ENCODE results near the gene CERK.

Gene CERK

GRCh38 chr22:46764140-46764680 is 26.2 kb upstream of the CERK start:
- no peak for DNase-seq

GRCh38 chr22:46763051-46763705 is 25.1 kb upstream of the CERK start:
- no peak for DNase-seq

- peak; percentile 94 for DNase-seq
Observed at GRCh38 chr22:46762238-46763050, 24.4 kb upstream of the CERK start, which contains the start of gene TBC1D22A. Gene TBC1D22A (plus strand): TSS chr22:46762650. CDS start chr22:46762787, 137 bp downstream.

DNA sequence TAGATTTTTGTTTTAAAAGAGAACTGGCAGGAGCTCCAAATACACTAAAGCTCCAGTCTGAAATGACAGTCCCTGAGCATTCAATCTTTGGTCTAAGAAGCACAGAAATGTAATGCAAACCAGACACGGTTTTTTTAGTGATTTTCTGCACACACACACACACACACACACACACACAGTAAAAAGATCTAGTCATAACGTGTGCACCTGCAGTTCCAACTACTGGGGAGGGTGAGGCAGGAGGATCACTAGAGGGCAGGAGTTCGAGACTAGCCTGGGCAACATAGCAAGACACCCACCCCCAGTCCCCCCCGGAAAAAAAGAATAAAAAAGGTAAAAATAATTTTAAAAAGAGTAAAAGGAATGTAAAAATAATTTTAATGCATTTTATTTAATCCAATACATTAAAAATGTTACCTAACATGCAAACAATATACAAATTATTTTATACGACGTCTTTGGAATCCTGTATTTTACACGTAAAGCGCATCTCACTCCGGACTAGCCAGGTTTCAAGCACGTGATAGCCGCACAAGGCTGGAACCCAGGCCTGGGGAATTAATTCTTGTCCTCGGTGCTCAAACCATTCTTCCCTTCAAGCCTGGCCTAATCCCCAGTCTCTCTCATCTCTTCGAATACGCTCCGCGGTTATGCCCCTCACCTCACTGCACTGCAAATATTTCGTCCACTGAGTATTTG is 23.6 kb upstream of the CERK start:
- no peak for DNase-seq

DNA sequence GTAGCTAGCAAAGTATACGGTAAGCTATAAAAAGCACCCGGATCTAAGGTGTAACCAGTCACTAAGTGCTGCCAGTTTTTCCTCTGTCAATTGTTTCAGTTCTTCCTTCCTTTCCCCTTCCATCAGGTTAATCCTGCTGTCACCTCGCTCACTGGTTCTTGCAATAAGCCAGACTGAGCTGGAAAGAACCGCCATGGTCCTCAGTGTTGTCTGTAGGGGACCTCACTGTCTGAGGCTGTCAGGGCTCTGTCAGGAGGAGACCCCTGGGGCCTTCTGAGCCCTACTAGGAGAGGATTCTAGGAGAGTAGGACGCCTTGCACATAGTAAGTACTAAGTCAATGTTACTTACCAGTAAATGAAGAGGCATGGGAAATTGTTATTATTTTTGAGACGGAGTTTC is 23.0 kb upstream of the CERK start:
- DNase-seq = no peak

GRCh38 chr22:46758867-46759290 is 20.8 kb upstream of the CERK start:
- DNase-seq = peak; percentile 40

GRCh38 chr22:46758121-46758520 is 20.1 kb upstream of the CERK start:
- no peak for DNase-seq

DNA sequence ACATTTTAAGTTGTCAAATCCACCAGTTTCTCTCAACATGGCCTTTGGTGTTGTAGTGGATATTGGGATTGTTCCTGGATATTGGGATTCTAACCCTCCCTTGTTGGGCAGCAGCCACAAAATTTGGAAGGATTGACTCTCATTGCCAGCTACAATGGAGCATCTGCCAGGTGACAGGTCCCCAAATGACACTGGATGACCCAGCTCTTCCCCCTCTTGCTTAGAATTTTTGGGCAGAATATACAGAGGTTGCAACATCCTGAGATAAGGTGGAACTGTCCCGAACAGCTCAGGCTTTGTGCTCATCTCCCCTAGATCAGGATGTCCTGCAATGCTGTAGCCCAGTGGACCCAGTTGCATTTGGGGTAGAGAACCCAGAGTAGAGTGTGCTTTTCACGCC is 19.1 kb upstream of the CERK start:
- DNase-seq = no peak

- no peak for DNase-seq
Observed at GRCh38 chr22:46756097-46756496, 18.0 kb upstream of the CERK start.

DNA sequence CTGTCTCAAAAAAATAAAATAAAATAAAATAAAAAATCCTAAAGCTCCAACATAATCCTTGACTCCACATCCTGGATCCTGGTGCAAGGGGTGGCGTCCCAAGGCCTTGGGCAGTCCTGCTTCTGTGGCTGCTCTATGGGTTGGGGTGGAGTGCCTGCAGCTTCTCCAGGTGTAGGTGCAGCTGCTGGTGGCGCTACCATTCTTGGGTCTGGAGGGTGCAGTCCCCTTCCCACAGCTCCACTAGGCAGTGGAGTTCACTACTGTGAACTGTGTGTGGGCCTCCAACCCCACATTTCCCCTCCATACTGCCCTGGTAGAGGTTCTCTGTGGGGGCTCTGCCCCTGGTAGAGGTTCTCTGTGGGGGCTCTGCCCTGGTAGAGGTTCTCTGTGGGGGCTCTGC is 17.5 kb upstream of the CERK start:
- DNase-seq = no peak

DNA sequence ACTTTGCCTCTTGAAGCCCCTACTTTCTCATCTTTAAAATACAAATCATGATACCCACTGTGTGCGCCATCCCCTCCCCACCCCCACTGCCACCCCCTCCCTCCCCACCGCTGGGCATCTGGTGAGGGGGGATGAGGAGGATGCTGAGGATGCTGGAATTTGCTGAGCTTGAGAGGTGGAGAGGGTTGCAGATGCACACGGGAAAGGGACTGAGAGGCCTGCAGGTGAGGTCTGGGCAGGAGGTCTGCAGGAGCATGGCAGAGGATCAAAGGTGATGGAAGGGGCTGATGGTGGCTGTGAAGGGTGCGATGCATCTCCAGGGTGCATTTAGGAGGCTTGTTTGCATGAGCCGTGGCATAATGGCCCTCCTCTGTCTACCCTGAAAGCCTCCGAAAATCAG is 16.8 kb upstream of the CERK start:
- no peak for DNase-seq

DNA sequence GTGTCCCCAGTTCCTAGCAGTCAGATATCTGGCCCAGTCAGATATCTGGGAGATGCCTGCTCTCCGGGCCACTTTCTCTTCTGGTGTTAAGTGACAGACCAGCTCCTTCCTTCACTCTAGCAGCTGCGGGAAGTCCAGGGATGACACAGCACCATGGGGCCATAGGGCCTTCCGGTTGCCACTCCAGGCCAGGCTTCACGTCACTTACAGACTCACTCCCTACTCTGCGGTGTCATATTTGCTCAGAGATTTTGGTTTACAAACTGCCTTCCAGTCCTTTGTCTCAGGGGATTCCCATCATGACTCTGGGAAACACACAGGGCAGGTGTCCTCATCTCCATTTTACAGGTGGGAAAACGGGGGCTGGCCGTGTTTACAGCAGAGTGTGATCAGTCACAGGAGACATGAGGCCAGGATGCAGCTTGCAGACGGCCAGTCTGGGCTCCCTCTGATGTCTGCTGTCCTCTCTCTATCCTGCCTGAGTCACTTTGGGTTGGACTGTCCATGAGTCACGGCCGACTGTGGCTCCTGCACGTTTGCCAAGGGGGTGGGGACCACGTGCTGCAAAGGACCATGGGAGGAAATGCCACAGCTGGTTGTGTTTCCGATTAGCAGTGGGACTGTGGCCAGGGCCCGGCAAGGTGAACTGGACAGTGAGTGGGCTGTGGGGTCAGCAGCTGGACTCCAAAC is 16.2 kb upstream of the CERK start:
- peak; percentile 37 for DNase-seq

DNA sequence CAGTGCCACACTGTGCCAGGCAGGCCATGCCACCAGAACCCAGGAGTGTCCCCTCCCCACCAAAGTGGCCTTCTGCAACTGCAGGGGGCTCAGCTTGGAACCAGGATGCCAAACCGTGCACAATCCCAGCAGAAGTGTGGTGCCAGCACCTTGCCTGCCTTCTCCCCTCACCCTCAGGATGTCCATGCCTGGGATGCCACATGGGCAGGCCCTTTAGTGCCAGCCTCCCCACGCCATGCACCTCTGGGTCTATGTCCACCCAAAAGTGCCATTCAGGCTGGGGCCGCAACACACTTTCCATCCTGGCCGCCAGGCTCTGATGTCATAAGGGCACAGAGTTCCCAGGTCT is 15.7 kb upstream of the CERK start:
- no peak for DNase-seq

DNA sequence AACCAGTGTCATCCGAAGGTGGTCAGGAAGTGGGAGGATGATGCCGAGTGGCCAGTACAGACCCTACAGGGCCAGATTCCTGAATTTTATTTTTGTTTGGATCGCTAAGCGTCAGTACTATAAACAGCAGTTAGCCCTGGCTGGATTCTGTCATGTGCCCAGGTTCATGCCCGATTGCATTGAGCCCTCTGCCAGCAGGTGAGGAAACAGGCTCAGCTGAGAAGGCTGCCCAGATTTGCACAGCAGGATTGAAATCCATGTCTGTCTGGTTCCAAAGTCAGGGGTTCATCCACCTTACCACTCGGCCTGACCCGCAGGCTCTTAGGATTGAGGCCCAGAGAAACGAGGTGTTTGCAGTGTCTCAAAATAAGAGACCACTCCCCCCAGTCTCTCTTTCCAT is 15.3 kb upstream of the CERK start:
- no peak for DNase-seq

- DNase-seq = no peak
Observed at GRCh38 chr22:46752988-46753310, 14.9 kb upstream of the CERK start.

DNA sequence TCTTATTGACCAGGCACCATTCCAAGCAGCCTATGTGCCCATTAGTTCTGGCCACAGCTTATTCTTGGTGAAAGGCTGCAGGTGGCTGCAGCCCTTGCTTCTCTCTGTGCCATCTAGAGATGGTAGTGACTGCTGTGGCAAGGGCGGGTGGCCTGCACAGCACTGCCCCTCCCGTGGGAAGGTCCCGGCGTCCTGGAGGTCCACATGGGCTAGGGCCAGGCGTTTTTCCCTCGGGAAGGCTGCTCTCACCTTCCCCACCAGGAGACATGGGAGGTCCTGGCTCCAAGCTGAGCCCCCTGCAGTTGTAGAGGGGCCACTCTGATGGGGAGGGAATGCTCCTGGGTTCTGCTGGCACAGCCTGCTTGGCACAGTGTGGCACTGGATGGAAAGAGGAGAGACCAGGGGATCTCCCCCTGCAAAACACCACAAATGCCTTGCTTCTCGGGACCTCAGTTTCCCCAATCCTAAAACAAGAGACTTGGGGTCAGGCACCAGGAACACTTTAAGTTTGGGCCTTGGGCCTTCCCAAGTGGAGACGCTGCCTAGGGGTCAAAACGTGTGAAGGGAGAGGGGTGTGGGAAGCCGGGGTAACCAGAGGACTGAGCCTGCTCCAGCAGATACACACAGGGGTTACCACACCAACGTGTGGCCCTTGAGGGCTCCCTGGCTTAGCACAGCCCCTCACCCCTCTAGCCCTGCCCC is 14.4 kb upstream of the CERK start:
- no peak for DNase-seq

GRCh38 chr22:46750863-46751443 is 12.9 kb upstream of the CERK start:
- no peak for DNase-seq

DNA sequence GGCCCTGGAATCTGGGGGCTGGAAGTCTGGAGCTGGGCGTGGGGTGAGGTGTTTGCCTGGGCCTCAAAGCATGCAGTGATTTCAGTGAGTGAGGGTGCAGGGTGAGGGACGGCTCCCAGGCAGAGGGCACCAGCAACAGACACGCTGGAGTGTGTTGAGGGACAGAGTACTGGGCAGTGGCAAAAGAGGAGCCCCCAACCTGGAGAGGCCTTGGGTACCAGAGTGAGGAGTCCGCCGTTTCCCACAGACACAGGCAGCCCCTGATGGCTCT is 12.4 kb upstream of the CERK start:
- DNase-seq = no peak

- no peak for DNase-seq
Observed at GRCh38 chr22:46749682-46750529, 11.9 kb upstream of the CERK start.

GRCh38 chr22:46748908-46749675 is 11.0 kb upstream of the CERK start:
- DNase-seq = peak; percentile 56
